ENCODE measurements around the gene BCAS4. TPM values are rescaled to one million over a fixed set of nuclear protein-coding genes. Genes with fewer than 3 reads are reported as not detected.
"Not testable (repeated sequence)": the region's sequence is repeated elsewhere in the genome, so short reads cannot be mapped to it uniquely, and the experiment has no call there.

The BCAS4 gene
- total RNA-seq, 1 experiment from 2014 or later, result 7.6 TPM

- H3K4me1 ChIP-seq (replicated peaks; ENCODE audit: insufficient read depth), result peaks cover 66% of the 10 kb centered on the region
- peak overlapping the region; percentile 12; the same call in 1 of the 2 replicates for H2AFZ ChIP-seq
- no peak for DNase-seq
- H3K9me2 ChIP-seq (ENCODE audit: insufficient read depth), result no peaks in the 10 kb centered on the region
- H3K27ac ChIP-seq, result peak overlapping the region; percentile 96
- H3K27me3 ChIP-seq (ENCODE audit: insufficient read depth, low read depth), result no peaks in the 10 kb centered on the region
- H3K79me2 ChIP-seq (ENCODE audit: low read depth), result no peaks in the 10 kb centered on the region
- H4K20me1 ChIP-seq (ENCODE audit: insufficient read depth), result no peaks in the 10 kb centered on the region
- CTCF ChIA-PET, result interaction anchor here (0.6 kb wide), 2 partner anchors 13 to 180 kb away, joined by 3 to 11 read pairs; no protein-coding TSS in a partner anchor
- BruUV-seq (replicated peaks), result TSS peak; percentile 48
- H3K4me2 ChIP-seq, result peak overlapping the region; percentile 75
- H3K4me3 ChIP-seq, result peak overlapping the region; percentile 22; the same call in 1 of the 2 replicates
- peaks cover 82% of the 10 kb centered on the region for H3F3A ChIP-seq (ENCODE audit: insufficient read depth, low read depth)
- POLR2A ChIA-PET (ENCODE audit: unreplicated experiment), result interaction anchor here (0.6 to 0.7 kb wide), 3 partner anchors 21 to 609 kb away, joined by 3 to 30 read pairs (median 4); no protein-coding TSS in a partner anchor
- TF ChIP-seq CTCF (conservative IDR thresholded peaks at IDR 0.05) (no peak), EZH2 (IDR thresholded peaks at IDR 0.05; ENCODE audit: low read depth) (no peak)
- intact Hi-C loops (cut with micrococcal nuclease; ENCODE audit: unreplicated experiment), result loop anchor here (2.0 to 10.0 kb wide), 3 partner anchors 29 to 1200 kb away; no protein-coding TSS in a partner anchor
- H3K9me3 ChIP-seq (ENCODE audit: insufficient read depth, low read depth), result no peaks in the 10 kb centered on the region
- no peaks in the 10 kb centered on the region for H3K36me3 ChIP-seq (ENCODE audit: low read depth)
These were observed 32.8 kb upstream of the BCAS4 start for GRCh38 chr20:50762045-50762422.

GRCh38 chr20:50762435-50763220 is 32.2 kb upstream of the BCAS4 start:
- Histone ChIP-seq H2AFZ (peak overlapping the region; percentile 20; the same call in 1 of the 2 replicates), H3F3A (ENCODE audit: insufficient read depth, low read depth) (peaks cover 76% of the 10 kb centered on the region), H3K4me1 (replicated peaks; ENCODE audit: insufficient read depth) (peaks cover 64% of the 10 kb centered on the region), H3K4me2 (peak overlapping the region; percentile 75), H3K79me2 (ENCODE audit: low read depth) (no peaks in the 10 kb centered on the region), H3K27me3 (ENCODE audit: insufficient read depth, low read depth) (no peaks in the 10 kb centered on the region), H3K4me3 (peak overlapping the region; percentile 22; the same call in 1 of the 2 replicates), H4K20me1 (ENCODE audit: insufficient read depth) (no peaks in the 10 kb centered on the region), H3K36me3 (ENCODE audit: low read depth) (no peaks in the 10 kb centered on the region), H3K9me2 (ENCODE audit: insufficient read depth) (no peaks in the 10 kb centered on the region), H3K27ac (peak overlapping the region; percentile 96), H3K9me3 (ENCODE audit: insufficient read depth, low read depth) (no peaks in the 10 kb centered on the region)
- peak; percentile 50 to 72 for DNase-seq
- BruUV-seq (replicated peaks), result no TSS peak
- intact Hi-C loops (cut with micrococcal nuclease; ENCODE audit: unreplicated experiment), result loop anchor here (2.0 to 10.0 kb wide), 3 partner anchors 28 to 1200 kb away; no protein-coding TSS in a partner anchor
- TF ChIP-seq EZH2 (IDR thresholded peaks at IDR 0.05; ENCODE audit: low read depth), result no peak
- TF ChIP-seq CTCF (conservative IDR thresholded peaks at IDR 0.05), result no peak
- ChIA-PET POLR2A (ENCODE audit: unreplicated experiment) (interaction anchor here (0.6 to 0.7 kb wide), 3 partner anchors 22 to 99 kb away, joined by 3 to 30 read pairs (median 7); no protein-coding TSS in a partner anchor), CTCF (interaction anchor here (0.5 to 0.9 kb wide), 2 partner anchors 25 to 135 kb away, joined by 3 to 4 read pairs; no protein-coding TSS in a partner anchor)

- POLR2A ChIA-PET (ENCODE audit: unreplicated experiment), result interaction anchor here (0.6 to 0.9 kb wide), 6 partner anchors 13 to 648 kb away, joined by 4 to 20 read pairs (median 6); no protein-coding TSS in a partner anchor
- peak; percentile 75 to 96 for DNase-seq
- peak overlapping the region; percentile 96 for H3K27ac ChIP-seq
These were observed 31.1 kb upstream of the BCAS4 start for GRCh38 chr20:50763550-50764458.

GRCh38 chr20:50765251-50765650 is 29.6 kb upstream of the BCAS4 start:
- H3K36me3 ChIP-seq (ENCODE audit: low read depth); BruUV-seq (replicated peaks); H3K4me3 ChIP-seq; H3K4me2 ChIP-seq; H3K79me2 ChIP-seq (ENCODE audit: low read depth); H2AFZ ChIP-seq; H3K9me2 ChIP-seq (ENCODE audit: insufficient read depth); H3K9me3 ChIP-seq (ENCODE audit: insufficient read depth, low read depth); H3K27me3 ChIP-seq (ENCODE audit: insufficient read depth, low read depth); H4K20me1 ChIP-seq (ENCODE audit: insufficient read depth); DNase-seq: not testable (repeated sequence)
- ChIA-PET POLR2A (ENCODE audit: unreplicated experiment) (interaction anchor here (0.7 kb wide), 1 partner anchor 107 kb away, joined by 9 read pairs; no protein-coding TSS in a partner anchor), CTCF (interaction anchor here (0.5 to 0.6 kb wide), 2 partner anchors 13 to 104 kb away, joined by 9 to 12 read pairs; no protein-coding TSS in a partner anchor)
- H3K27ac ChIP-seq, result peak overlapping the region; percentile 96; the same call in 1 of the 2 replicates
- intact Hi-C loops (cut with micrococcal nuclease; ENCODE audit: unreplicated experiment), result loop anchor here (10.0 kb wide), 1 partner anchor 50 kb away; no protein-coding TSS in a partner anchor
- H3F3A ChIP-seq (ENCODE audit: insufficient read depth, low read depth), result peaks cover 58% of the 10 kb centered on the region
- H3K4me1 ChIP-seq (replicated peaks; ENCODE audit: insufficient read depth), result peaks cover 51% of the 10 kb centered on the region

More at GRCh38 chr20:50763550-50764458, 31.1 kb upstream of the BCAS4 start:
- Histone ChIP-seq H3F3A (ENCODE audit: insufficient read depth, low read depth) (peaks cover 71% of the 10 kb centered on the region), H3K4me2 (peak overlapping the region; percentile 75), H3K4me1 (replicated peaks; ENCODE audit: insufficient read depth) (peaks cover 64% of the 10 kb centered on the region)
- H3K36me3 ChIP-seq (ENCODE audit: low read depth); H3K9me2 ChIP-seq (ENCODE audit: insufficient read depth); H3K4me3 ChIP-seq; H3K27me3 ChIP-seq (ENCODE audit: insufficient read depth, low read depth); H3K9me3 ChIP-seq (ENCODE audit: insufficient read depth, low read depth); BruUV-seq (replicated peaks); H4K20me1 ChIP-seq (ENCODE audit: insufficient read depth); H3K79me2 ChIP-seq (ENCODE audit: low read depth); H2AFZ ChIP-seq: not testable (repeated sequence)
- intact Hi-C loops (cut with micrococcal nuclease; ENCODE audit: unreplicated experiment), result loop anchor here (2.0 to 10.0 kb wide), 3 partner anchors 27 to 1202 kb away; no protein-coding TSS in a partner anchor
- CTCF ChIA-PET, result interaction anchor here (0.5 to 1.2 kb wide), 4 partner anchors 15 to 136 kb away, joined by 3 to 5 read pairs (median 4); no protein-coding TSS in a partner anchor

Measured in PC-9 (cell line).